Heart left ventricle (tissue), 16 donors: Measurements from ENCODE around the gene PYURF. TPM values are rescaled to one million over a fixed set of nuclear protein-coding genes. Genes with fewer than 3 reads are reported as not detected.

Experiments
- ATAC-seq, 4 donors: fragments of 200-7000 bp; cut with Tn5 transposase; one replicate each; pipeline ENCODE4 v1.9.1; 2020 to 2022; ENCODE audit warnings: moderate library complexity in 4 of 4, mild to moderate bottlenecking in 3 of 4, moderate number of reproducible peaks in 1 of 4
- DNase-seq, 5 donors: peaks; one replicate each; pipeline ENCODE4 v3.0.0-alpha.2; 2020
- H3K27ac ChIP-seq, 12 donors: fragments of 200-600 bp; sonication (generic) in 4 of 12; one replicate each; pipeline versions ENCODE4 v1.5.0 to v1.8.0; 2016 to 2022; ENCODE audit warnings: mild to moderate bottlenecking in 2 of 12
- H3K27me3 ChIP-seq, 9 donors: fragments of 200-600 bp; sonication (generic) in 2 of 9; one replicate each; pipeline versions ENCODE4 v1.5.1 to v1.8.0; 2016 to 2022; ENCODE audit warnings: mild to moderate bottlenecking in 3 of 9
- H3K36me3 ChIP-seq, 9 donors: fragments of 200-600 bp; sonication (generic) in 2 of 9; one replicate each; pipeline versions ENCODE4 v1.5.0 to v1.8.0; 2018 to 2022; ENCODE audit warnings: mild to moderate bottlenecking in 2 of 9
- H3K4me1 ChIP-seq, 12 donors: fragments of 200-600 bp; sonication (generic) in 4 of 12; one replicate each; pipeline versions ENCODE4 v1.5.0 to v1.8.0; 2016 to 2022; ENCODE audit warnings: mild to moderate bottlenecking in 3 of 12
- H3K4me3 ChIP-seq, 12 donors: fragments of 200-600 bp; sonication (generic) in 4 of 12; one replicate each; pipeline versions ENCODE4 v1.5.0 to v1.8.0; 2017 to 2022; ENCODE audit warnings: mild to moderate bottlenecking in 9 of 12, moderate library complexity in 4 of 12
- H3K9me3 ChIP-seq, 12 donors: fragments of 200-600 bp; sonication (generic) in 4 of 12; one replicate each; pipeline versions ENCODE4 v1.5.0 to v1.8.0; 2016 to 2022; ENCODE audit warnings: mild to moderate bottlenecking in 1 of 12
- POLR2A ChIP-seq, 2 donors: fragments of 450-650 bp; IDR thresholded peaks; one replicate each; pipeline ENCODE4 v1.6.1; 2017; ENCODE audit warnings: antibody characterized with exemption in 2 of 2, mild to moderate bottlenecking in 2 of 2, moderate library complexity in 2 of 2
- WGBS, 4 donors: extraction: QIAGEN DNeasy Blood & Tissue Kit in 2 of 4; methylation state at CpG; one replicate each; pipeline versions ENCODE4 v1.1.5 to v1.1.7; 2013 to 2018; 5-methylcytosine and 5-hydroxymethylcytosine counted together
- intact Hi-C, 10 donors: fragments of 100-400 bp; cut with DNase I; formaldehyde crosslinking; loops; one replicate each; pipeline versions ENCODE4 v1.11.1 to v1.14.2; 2022
- polyA plus RNA-seq, 2 donors: library from polyadenylated mRNA; stranded (reverse); fragments of 200-250 nt; gene quantifications; one replicate each; pipeline ENCODE4 v1.2.3, GENCODE V29; 2013
- total RNA-seq, 9 donors: library from RNA; depleted of rRNA in 2 of 9; stranded (reverse); fragments of >200 nt in 2 of 9; fragmentation: NEBNext Ultra II Directional in 3 of 9; extraction: Animal tissue kit (Norgen Biotek cat#: 25700) in 3 of 9; gene quantifications; one replicate each; pipeline versions ENCODE4 v1.1.0 to v1.2.4, GENCODE V29; 2016 to 2023
- TF ChIP-seq, protein P1 (sequence below), 12 donors: fragments of 200-600 bp; sonication (generic) in 4 of 12; IDR thresholded peaks; one replicate each; pipeline versions ENCODE4 v1.5.0 to v1.8.0; 2018 to 2022; ENCODE audit warnings: antibody characterized with exemption in 12 of 12, mild to moderate bottlenecking in 5 of 12
- donor health status: ischemic (EF 13 %, LVEDD 7.1; RV severe dilation, severe dysfunction).
- donor health status: healthy with polysubstance abuse.
- donor health status: DM: no; HTN: yes; CAD: no.
- donor health status: DM: no; HTN: no; CAD: no.
- donor health status: ischemic (EF 25% LVEDD 6.9; RV normal size, moderate dysfunction).
- donor health status: ischemic (EF 25% LVEDD 5.7; RV mildly dilated, moderate dysfunction).
- donor health status: healthy.
- donor health status: DM: yes; HTN: yes; CAD: no.
- donor health status: ischemic (EF 35%, LVEDD 5.7; RV mildly dilated, moderate dysfunction).
- donor health status: nonischemic (EF 11% LVEDD 7.7; RV severe dilation, severe dysfunction).
- donor health status: DM: yes; HTN: yes; CAD: no.
- donor health status: PGD.
- donor health status: ischemic (EF 29% LVEDD 5.4; RV normal size, mild dysfunction).
- donor health status: nonischemic (EF 23%, LVEDD 6.1; RV moderate dilation, normal function).

PYURF gene
- total and polyA plus RNA-seq, 11 donors = 46.3 to 102 (median 55.7) TPM

DNA sequence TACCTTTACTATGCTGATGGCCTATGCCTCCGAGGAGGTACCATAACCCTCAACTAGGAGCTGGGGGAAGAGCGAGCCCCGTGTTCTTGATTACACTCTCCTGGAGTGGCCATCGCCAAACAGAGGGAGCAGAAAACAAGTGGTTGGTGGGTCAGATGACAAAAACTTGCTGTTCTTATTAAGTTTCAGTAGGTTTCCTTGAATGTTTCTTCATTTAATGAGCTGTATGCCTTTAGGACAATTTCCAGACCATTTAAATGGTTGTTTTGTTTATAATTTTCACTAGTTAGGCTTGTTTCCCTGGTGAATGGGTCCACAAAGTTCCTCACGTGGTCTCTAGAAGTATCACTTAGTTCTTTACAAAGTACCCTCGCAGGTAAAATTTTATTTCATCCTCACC lies 4.7 kb downstream of the PYURF start:
- no peak for TF ChIP-seq POLR2A (IDR thresholded peaks at IDR 0.05)
- TF ChIP-seq, protein P1, sequence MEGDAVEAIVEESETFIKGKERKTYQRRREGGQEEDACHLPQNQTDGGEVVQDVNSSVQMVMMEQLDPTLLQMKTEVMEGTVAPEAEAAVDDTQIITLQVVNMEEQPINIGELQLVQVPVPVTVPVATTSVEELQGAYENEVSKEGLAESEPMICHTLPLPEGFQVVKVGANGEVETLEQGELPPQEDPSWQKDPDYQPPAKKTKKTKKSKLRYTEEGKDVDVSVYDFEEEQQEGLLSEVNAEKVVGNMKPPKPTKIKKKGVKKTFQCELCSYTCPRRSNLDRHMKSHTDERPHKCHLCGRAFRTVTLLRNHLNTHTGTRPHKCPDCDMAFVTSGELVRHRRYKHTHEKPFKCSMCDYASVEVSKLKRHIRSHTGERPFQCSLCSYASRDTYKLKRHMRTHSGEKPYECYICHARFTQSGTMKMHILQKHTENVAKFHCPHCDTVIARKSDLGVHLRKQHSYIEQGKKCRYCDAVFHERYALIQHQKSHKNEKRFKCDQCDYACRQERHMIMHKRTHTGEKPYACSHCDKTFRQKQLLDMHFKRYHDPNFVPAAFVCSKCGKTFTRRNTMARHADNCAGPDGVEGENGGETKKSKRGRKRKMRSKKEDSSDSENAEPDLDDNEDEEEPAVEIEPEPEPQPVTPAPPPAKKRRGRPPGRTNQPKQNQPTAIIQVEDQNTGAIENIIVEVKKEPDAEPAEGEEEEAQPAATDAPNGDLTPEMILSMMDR (IDR thresholded peaks at IDR 0.05) = no peak
- 90 to 93% (median 92%) methylated on average over 6 of the region's 6 CpGs for WGBS, 4 donors
- no peak for DNase-seq
- ATAC-seq = no peak
- intact Hi-C loops = loop anchor here (5.0 to 10.0 kb wide), 9 partner anchors 62 to 664 kb away; partner anchors contain the start of genes HERC6 (in 7 of the 10), HERC5 (in 4 of the 10) and PPM1K (in 1 of the 10)
- Histone ChIP-seq H3K36me3 (peaks cover 0 to 38% (median 20%) of the 10 kb centered on the region in 9 donors), H3K9me3 (no peaks in the 10 kb centered on the region), H3K27me3 (no peaks in the 10 kb centered on the region), H3K4me1 (peaks cover 0 to 19% (median 9%) of the 10 kb centered on the region in 12 donors), H3K4me3 (no peak overlapping the region), H3K27ac (no peak overlapping the region)

DNA sequence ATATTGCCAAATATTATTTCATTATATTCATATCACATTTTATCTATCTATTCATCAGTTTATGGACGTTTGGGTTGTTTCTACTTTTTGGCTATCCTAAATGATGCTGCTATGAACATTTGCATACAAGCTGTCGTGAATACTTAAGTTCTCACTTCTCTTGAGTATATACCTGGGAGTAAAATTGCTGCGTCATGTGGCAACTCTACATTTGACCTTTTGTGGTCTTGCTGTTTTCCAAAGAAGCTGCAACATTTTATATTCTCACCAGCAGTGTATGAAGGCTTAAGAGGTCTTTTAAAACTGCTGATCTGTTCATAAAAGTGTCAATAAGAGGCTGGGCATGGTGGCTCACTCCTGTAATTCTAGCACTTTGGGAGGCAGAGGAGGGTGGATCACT lies 5.8 kb downstream of the PYURF start:
- Histone ChIP-seq H3K4me1 (peaks cover 0 to 17% (median 9%) of the 10 kb centered on the region in 12 donors), H3K27me3 (no peaks in the 10 kb centered on the region), H3K4me3 (no peak overlapping the region), H3K36me3 (peaks cover 0 to 38% (median 20%) of the 10 kb centered on the region in 9 donors), H3K9me3 (no peaks in the 10 kb centered on the region), H3K27ac (no peak overlapping the region)
- TF ChIP-seq, protein P1 (IDR thresholded peaks at IDR 0.05) = no peak
- no peak for TF ChIP-seq POLR2A (IDR thresholded peaks at IDR 0.05)
- ATAC-seq (no peak), DNase-seq (no peak)
- intact Hi-C loops = loop anchor here (2.0 to 10.0 kb wide), 10 partner anchors 61 to 663 kb away; partner anchors contain the start of genes HERC6 (in 7 of the 10), HERC5 (in 4 of the 10) and PPM1K (in 1 of the 10)
- 74 to 80% (median 77%) methylated on average over 3 of the region's 3 CpGs for WGBS, 4 donors

DNA sequence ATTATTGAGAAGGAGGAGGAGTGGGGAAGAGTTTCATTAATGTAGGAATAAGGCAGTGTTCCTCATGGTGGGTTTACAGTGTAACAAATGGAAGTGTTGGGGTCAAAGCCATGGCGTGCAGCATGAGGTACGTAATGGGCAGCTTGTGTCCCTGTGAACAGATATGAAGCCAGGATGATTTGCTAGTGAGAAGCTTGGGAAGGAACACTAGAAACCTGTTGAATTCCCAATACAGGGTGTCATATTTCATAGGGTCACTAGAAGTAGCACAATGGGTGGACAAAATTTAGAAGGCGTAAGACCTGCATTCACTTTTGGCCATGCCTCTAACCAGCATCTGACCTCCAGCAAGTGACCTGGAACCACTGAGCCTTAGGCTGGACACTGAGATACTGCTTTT lies 6.8 kb downstream of the PYURF start:
- intact Hi-C loops = loop anchor here (2.0 to 10.0 kb wide), 10 partner anchors 59 to 662 kb away; partner anchors contain the start of genes HERC6 (in 7 of the 10), HERC5 (in 4 of the 10) and PPM1K (in 1 of the 10)
- WGBS, 4 donors = 90 to 96% (median 91%) methylated on average over 3 of the region's 3 CpGs
- no peak for TF ChIP-seq POLR2A (IDR thresholded peaks at IDR 0.05)
- TF ChIP-seq, protein P1 (IDR thresholded peaks at IDR 0.05) = no peak
- H3K27ac ChIP-seq = no peak overlapping the region
- H3K4me1 ChIP-seq = peaks cover 0 to 6% (median 0%) of the 10 kb centered on the region in 12 donors
- no peaks in the 10 kb centered on the region for H3K27me3 ChIP-seq
- H3K9me3 ChIP-seq = no peaks in the 10 kb centered on the region
- no peak for ATAC-seq
- peaks cover 0 to 36% (median 19%) of the 10 kb centered on the region in 9 donors for H3K36me3 ChIP-seq
- no peak for DNase-seq
- no peak overlapping the region for H3K4me3 ChIP-seq

DNA sequence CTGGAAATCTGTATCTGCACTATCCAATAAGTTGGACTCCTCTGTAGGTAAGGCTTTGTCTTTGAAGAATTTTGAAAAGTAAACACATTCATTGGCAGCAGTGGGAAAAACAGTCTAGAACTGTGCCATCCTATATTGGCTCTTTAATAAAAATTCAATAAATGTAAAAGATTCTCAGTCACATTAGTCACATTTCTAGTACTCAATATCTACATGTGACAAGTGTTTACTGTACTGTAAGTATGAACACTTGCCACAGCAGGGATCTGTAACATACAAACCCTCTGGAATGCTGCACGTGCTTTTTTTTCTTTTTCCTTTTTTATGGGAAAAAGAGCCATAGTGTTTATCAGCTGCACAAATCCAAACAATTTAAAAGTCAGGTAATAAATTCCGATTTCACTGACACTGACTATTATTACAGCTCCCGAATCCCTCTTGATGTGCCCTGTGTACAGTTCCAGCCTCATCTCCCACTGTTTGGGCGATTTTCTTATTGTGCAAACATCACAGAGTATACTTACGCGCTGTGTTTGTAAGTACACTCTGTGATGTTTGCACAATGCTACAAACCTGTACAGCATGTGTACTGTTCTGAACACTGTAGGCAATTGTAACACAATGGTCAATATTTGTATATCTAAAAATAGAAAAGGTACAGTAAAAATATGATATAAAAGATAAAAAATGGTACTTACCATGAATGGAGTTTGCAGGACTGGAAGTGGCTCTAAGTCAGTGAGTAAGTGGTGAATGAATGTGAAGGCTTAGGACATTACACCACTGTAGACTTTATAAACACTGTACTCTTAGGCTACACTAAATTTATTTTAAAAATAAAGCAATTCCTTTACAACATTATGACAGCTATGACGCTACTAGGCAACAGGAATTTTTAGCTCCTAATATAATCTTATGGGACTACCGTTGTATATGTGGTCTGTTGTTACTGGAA lies 8.7 kb downstream of the PYURF start:
- no peak for DNase-seq
- no peaks in the 10 kb centered on the region for H3K27me3 ChIP-seq
- no peak overlapping the region for H3K4me3 ChIP-seq
- no peaks in the 10 kb centered on the region for H3K9me3 ChIP-seq
- H3K27ac ChIP-seq = no peak overlapping the region
- WGBS, 4 donors = 83 to 86% (median 84%) methylated on average over 8 of the region's 8 CpGs
- intact Hi-C loops = loop anchor here (1.0 to 10.0 kb wide), 12 partner anchors 58 to 660 kb away; partner anchors contain the start of genes HERC6 (in 8 of the 10), HERC5 (in 4 of the 10) and PPM1K (in 1 of the 10)
- H3K36me3 ChIP-seq = peaks cover 0 to 17% (median 1%) of the 10 kb centered on the region in 9 donors
- no peak for TF ChIP-seq POLR2A (IDR thresholded peaks at IDR 0.05)
- TF ChIP-seq, protein P1 (IDR thresholded peaks at IDR 0.05) = no peak
- ATAC-seq = no peak
- H3K4me1 ChIP-seq = peaks cover 0 to 3% (median 0%) of the 10 kb centered on the region in 12 donors
